Stimulated activated CD4-positive, alpha-beta T cell treated with anti-CD3 and anti-CD28 coated beads, Interleukin-15, amount 100 ng/mL, for 1 hour (primary cell): ENCODE measurements around the gene HOXB7.
A peak's percentile ranks its signal among the peaks of the same experiment; 100 is the strongest.

Experiments used
- DNase-seq, 2 donors: peaks; one replicate each; pipeline ENCODE4 v3.0.0-alpha.2; 2020; ENCODE audit warnings: low read depth in 1 of 2, low spot score in 1 of 2

Gene HOXB7

GRCh38 chr17:48582750-48583069, 28.1 kb downstream of the HOXB7 start:
- no peak for DNase-seq

- no peak for DNase-seq
These were observed 30.9 kb downstream of the HOXB7 start for GRCh38 chr17:48579760-48580554.

GRCh38 chr17:48579471-48579759, 31.4 kb downstream of the HOXB7 start:
- DNase-seq = no peak

- no peak for DNase-seq
These were observed 32.0 kb downstream of the HOXB7 start for GRCh38 chr17:48578616-48579470.

- peak in 1 of 2 donors; percentile 33 for DNase-seq
These were observed 32.7 kb downstream of the HOXB7 start, which contains the start of gene HOXB4 for GRCh38 chr17:48577946-48578615. TSS of gene HOXB4 (minus strand) at chr17:48578350. CDS start at chr17:48578319, 31 bp downstream.

- no peak for DNase-seq
These were observed 33.4 kb downstream of the HOXB7 start for GRCh38 chr17:48577330-48577945.

- no peak for DNase-seq
These were observed 34.1 kb downstream of the HOXB7 start for GRCh38 chr17:48576479-48577309.

GRCh38 chr17:48575673-48576478, 34.9 kb downstream of the HOXB7 start:
- DNase-seq = no peak

- no peak for DNase-seq
These were observed 35.7 kb downstream of the HOXB7 start for GRCh38 chr17:48575066-48575582.

- DNase-seq = no peak
These were observed 36.2 kb downstream of the HOXB7 start for GRCh38 chr17:48574505-48575065.

GRCh38 chr17:48571826-48572417, 38.9 kb downstream of the HOXB7 start:
- DNase-seq = no peak

- no peak for DNase-seq
These were observed 39.6 kb downstream of the HOXB7 start for GRCh38 chr17:48571024-48571818.

GRCh38 chr17:48570325-48571023, 40.3 kb downstream of the HOXB7 start:
- DNase-seq = no peak

- DNase-seq = no peak
These were observed 41.0 kb downstream of the HOXB7 start for GRCh38 chr17:48569674-48570324.

GRCh38 chr17:48569240-48569582, 41.6 kb downstream of the HOXB7 start:
- no peak for DNase-seq

GRCh38 chr17:48568499-48569239, 42.1 kb downstream of the HOXB7 start:
- no peak for DNase-seq
